HepG2 (cell line): ENCODE measurements around the gene SIAH2. TPM values are rescaled to one million over a fixed set of nuclear protein-coding genes. Genes with fewer than 3 reads are reported as not detected.

ENCODE experiments used
- ATF3 ChIP-seq: sonication (generic); formaldehyde crosslinking; IDR thresholded peaks from 2 replicates; pipeline ENCODE4 v1.4.0; 2020; ENCODE audit warnings: missing genetic modification reagents
- BCL6 ChIP-seq: IDR thresholded peaks from 2 replicates; pipeline ENCODE4 v1.6.1; 2016; ENCODE audit warnings: missing genetic modification reagents, missing compliant biosample characterization
- GZF1 ChIP-seq: sonication (generic); formaldehyde crosslinking; IDR thresholded peaks from 2 replicates; pipeline ENCODE4 v1.5.1; 2020; ENCODE audit warnings: mild to moderate bottlenecking, missing genetic modification reagents
- KDM5B ChIP-seq: sonication (generic); formaldehyde crosslinking; IDR thresholded peaks from 2 replicates; pipeline ENCODE4 v1.4.0; 2020; ENCODE audit warnings: missing genetic modification reagents, mild to moderate bottlenecking, borderline replicate concordance
- KMT2A ChIP-seq: sonication (generic); formaldehyde crosslinking; IDR thresholded peaks from 2 replicates; pipeline ENCODE4 v1.4.0; 2020; ENCODE audit warnings: missing genetic modification reagents
- MYPOP ChIP-seq: sonication (generic); formaldehyde crosslinking; IDR thresholded peaks from 2 replicates; pipeline ENCODE4 v1.8.1; 2023; ENCODE audit warnings: mild to moderate bottlenecking, moderate library complexity, missing genetic modification reagents
- NR1H2 ChIP-seq: sonication (generic); formaldehyde crosslinking; IDR thresholded peaks from 2 replicates; pipeline ENCODE4 v1.8.1; 2022; ENCODE audit warnings: low read depth, missing genetic modification reagents, borderline replicate concordance
- SALL2 ChIP-seq: sonication (generic); formaldehyde crosslinking; IDR thresholded peaks from 2 replicates; pipeline ENCODE4 v1.8.1; 2023; ENCODE audit warnings: mild to moderate bottlenecking, missing genetic modification reagents, inconsistent platforms
- SIN3B ChIP-seq: fragments of 150-350 bp; IDR thresholded peaks from 2 replicates; pipeline ENCODE4 v1.6.1; 2014; ENCODE audit warnings: low read length
- TBX3 ChIP-seq: fragments of 450-650 bp; IDR thresholded peaks from 2 replicates; pipeline ENCODE4 v1.6.1; 2017; ENCODE audit warnings: antibody characterized with exemption, mild to moderate bottlenecking, inconsistent platforms, borderline replicate concordance
- TP53 ChIP-seq: sonication (generic); formaldehyde crosslinking; conservative IDR thresholded peaks from 2 replicates; pipeline ENCODE4 v1.4.0; 2020; ENCODE audit warnings: missing genetic modification reagents
- TRAFD1 ChIP-seq: sonication (generic); formaldehyde crosslinking; IDR thresholded peaks from 2 replicates; pipeline ENCODE4 v1.5.1; 2020; ENCODE audit warnings: missing genetic modification reagents, mild to moderate bottlenecking, borderline replicate concordance
- ZNF441 ChIP-seq: sonication (generic); formaldehyde crosslinking; IDR thresholded peaks from 2 replicates; pipeline ENCODE4 v1.7.0; 2021; ENCODE audit warnings: missing genetic modification reagents, borderline replicate concordance
- ZNF446 ChIP-seq: sonication (generic); formaldehyde crosslinking; IDR thresholded peaks from 2 replicates; pipeline ENCODE4 v1.5.0; 2020; ENCODE audit warnings: mild to moderate bottlenecking, missing genetic modification reagents
- ZNF563 ChIP-seq: sonication (generic); formaldehyde crosslinking; IDR thresholded peaks from 2 replicates; pipeline ENCODE4 v1.8.0; 2022; ENCODE audit warnings: mild to moderate bottlenecking, moderate library complexity, missing genetic modification reagents
- ZNF605 ChIP-seq: sonication (generic); formaldehyde crosslinking; IDR thresholded peaks from 2 replicates; pipeline ENCODE4 v1.8.0; 2022; ENCODE audit warnings: mild to moderate bottlenecking, missing genetic modification reagents
- polyA plus RNA-seq, 8 experiments: library from polyadenylated mRNA; depleted of rRNA in 3 of 8; stranded (reverse) in 7 of 8; unstranded in 1 of 8; fragments of >200 nt; fragmentation: Illumina TruSeq in 4 of 8; extraction: Trizol in 4 of 8; gene quantifications; 2 replicates each; pipeline versions ENCODE4 v1.2.1 to v1.2.3, GENCODE V29; 2011 to 2016; ENCODE audit warnings: low read depth in 4 of 8, missing spikeins in 1 of 8, mixed read lengths in 1 of 8; ENCODE audit not compliant: insufficient read depth in 1 of 8
- total RNA-seq, 5 experiments: library from RNA; depleted of rRNA; stranded (reverse); fragments of >200 nt; fragmentation: Illumina TruSeq; extraction: Trizol; gene quantifications; 2 replicates each; pipeline ENCODE4 v1.2.3, GENCODE V29; 2016; ENCODE audit warnings: low read depth in 1 of 5
- TF ChIP-seq, protein P1 (sequence below): sonication (generic); formaldehyde crosslinking; conservative IDR thresholded peaks from 2 replicates; pipeline ENCODE4 v1.8.0; 2022; ENCODE audit warnings: low read depth, missing genetic modification reagents
- TF ChIP-seq, protein P2 (sequence below), 2 experiments: IDR thresholded peaks; 2 replicates each; pipeline ENCODE4 v1.6.1; 2011 to 2012; ENCODE audit warnings: low read length in 2 of 2, borderline replicate concordance in 1 of 2, low read depth in 1 of 2, mild to moderate bottlenecking in 1 of 2, moderate library complexity in 1 of 2

The SIAH2 gene
- total and polyA plus RNA-seq, 2 of the 13 experiments (the other 11 are each of a cell fraction or from before 2014, with no cell fraction given): 71.8 to 117 TPM

GRCh38 chr3:150763122-150763840, at the start of gene SIAH2 (continued):
- TF ChIP-seq GZF1 (no peak), KDM5B (CRISPR knock-in tag) (peak; percentile 67; the same call in 1 of the 2 replicates), ZNF563 (peak; percentile 48; the same call in 1 of the 2 replicates), ZNF446 (CRISPR knock-in tag) (peak; percentile 70), TRAFD1 (no peak), BCL6 (CRISPR knock-in tag) (0 out of 2 replicates have a peak, but pooled peaks have one; percentile 27), SIN3B (peak; percentile 61; the same call in 1 of the 2 replicates), ZNF605 (CRISPR knock-in tag) (peak; percentile 71; the same call in 1 of the 2 replicates), KMT2A (peak; percentile 16), ATF3 (peak; percentile 88), NR1H2 (CRISPR knock-in tag) (no peak), SALL2 (CRISPR knock-in tag) (peak; percentile 86), TP53 (no peak), ZNF441 (CRISPR knock-in tag) (no peak), TBX3 (peak; percentile 37; the same call in 1 of the 2 replicates), MYPOP (CRISPR knock-in tag) (peak; percentile 86)
- TF ChIP-seq, protein P1, sequence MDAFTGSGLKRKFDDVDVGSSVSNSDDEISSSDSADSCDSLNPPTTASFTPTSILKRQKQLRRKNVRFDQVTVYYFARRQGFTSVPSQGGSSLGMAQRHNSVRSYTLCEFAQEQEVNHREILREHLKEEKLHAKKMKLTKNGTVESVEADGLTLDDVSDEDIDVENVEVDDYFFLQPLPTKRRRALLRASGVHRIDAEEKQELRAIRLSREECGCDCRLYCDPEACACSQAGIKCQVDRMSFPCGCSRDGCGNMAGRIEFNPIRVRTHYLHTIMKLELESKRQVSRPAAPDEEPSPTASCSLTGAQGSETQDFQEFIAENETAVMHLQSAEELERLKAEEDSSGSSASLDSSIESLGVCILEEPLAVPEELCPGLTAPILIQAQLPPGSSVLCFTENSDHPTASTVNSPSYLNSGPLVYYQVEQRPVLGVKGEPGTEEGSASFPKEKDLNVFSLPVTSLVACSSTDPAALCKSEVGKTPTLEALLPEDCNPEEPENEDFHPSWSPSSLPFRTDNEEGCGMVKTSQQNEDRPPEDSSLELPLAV (CRISPR knock-in tag): peak; percentile 72; the same call in 1 of the 2 replicates
- TF ChIP-seq, protein P2, sequence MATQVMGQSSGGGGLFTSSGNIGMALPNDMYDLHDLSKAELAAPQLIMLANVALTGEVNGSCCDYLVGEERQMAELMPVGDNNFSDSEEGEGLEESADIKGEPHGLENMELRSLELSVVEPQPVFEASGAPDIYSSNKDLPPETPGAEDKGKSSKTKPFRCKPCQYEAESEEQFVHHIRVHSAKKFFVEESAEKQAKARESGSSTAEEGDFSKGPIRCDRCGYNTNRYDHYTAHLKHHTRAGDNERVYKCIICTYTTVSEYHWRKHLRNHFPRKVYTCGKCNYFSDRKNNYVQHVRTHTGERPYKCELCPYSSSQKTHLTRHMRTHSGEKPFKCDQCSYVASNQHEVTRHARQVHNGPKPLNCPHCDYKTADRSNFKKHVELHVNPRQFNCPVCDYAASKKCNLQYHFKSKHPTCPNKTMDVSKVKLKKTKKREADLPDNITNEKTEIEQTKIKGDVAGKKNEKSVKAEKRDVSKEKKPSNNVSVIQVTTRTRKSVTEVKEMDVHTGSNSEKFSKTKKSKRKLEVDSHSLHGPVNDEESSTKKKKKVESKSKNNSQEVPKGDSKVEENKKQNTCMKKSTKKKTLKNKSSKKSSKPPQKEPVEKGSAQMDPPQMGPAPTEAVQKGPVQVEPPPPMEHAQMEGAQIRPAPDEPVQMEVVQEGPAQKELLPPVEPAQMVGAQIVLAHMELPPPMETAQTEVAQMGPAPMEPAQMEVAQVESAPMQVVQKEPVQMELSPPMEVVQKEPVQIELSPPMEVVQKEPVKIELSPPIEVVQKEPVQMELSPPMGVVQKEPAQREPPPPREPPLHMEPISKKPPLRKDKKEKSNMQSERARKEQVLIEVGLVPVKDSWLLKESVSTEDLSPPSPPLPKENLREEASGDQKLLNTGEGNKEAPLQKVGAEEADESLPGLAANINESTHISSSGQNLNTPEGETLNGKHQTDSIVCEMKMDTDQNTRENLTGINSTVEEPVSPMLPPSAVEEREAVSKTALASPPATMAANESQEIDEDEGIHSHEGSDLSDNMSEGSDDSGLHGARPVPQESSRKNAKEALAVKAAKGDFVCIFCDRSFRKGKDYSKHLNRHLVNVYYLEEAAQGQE (IDR thresholded peaks at IDR 0.05; ENCODE audit: borderline replicate concordance in 1 of 2, low read depth in 1 of 2, low read length in 2 of 2): 0 out of 4 replicates have a peak, but pooled peaks of 1 of the 2 experiments have one; percentile 49
